ENCODE results near the gene AQR.

DNA sequence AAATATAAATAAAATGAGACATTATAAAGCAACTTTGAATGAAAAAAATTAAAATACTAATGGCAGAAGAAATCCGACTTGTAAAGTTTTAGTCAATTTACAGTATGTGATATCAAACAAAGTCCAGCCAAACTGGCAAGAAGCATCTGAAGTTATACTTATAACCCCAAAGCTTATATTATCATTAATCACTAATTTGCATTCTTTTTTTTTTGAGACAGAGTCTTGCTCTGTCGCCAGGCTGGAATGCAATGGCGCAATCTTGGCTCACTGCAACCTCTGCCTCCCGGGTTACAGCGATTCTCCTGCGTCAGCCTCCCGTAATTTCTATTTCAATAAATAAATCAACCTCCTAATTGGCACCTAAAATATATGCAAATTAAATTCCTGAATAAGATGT, 80.1 kb downstream of the AQR start:
- TF ChIP-seq, protein P1, sequence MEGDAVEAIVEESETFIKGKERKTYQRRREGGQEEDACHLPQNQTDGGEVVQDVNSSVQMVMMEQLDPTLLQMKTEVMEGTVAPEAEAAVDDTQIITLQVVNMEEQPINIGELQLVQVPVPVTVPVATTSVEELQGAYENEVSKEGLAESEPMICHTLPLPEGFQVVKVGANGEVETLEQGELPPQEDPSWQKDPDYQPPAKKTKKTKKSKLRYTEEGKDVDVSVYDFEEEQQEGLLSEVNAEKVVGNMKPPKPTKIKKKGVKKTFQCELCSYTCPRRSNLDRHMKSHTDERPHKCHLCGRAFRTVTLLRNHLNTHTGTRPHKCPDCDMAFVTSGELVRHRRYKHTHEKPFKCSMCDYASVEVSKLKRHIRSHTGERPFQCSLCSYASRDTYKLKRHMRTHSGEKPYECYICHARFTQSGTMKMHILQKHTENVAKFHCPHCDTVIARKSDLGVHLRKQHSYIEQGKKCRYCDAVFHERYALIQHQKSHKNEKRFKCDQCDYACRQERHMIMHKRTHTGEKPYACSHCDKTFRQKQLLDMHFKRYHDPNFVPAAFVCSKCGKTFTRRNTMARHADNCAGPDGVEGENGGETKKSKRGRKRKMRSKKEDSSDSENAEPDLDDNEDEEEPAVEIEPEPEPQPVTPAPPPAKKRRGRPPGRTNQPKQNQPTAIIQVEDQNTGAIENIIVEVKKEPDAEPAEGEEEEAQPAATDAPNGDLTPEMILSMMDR (IDR thresholded peaks at IDR 0.05 in 4 of 5, conservative IDR thresholded peaks at IDR 0.05 in 1 of 5) = no peak
- TF ChIP-seq POLR2A (IDR thresholded peaks at IDR 0.05) = no peak
